ENCODE results near the gene PDE5A. TPM values are rescaled to one million over a fixed set of nuclear protein-coding genes. Genes with fewer than 3 reads are reported as not detected.
"Not testable (repeated sequence)": the region's sequence is repeated elsewhere in the genome, so short reads cannot be mapped to it uniquely, and the experiment has no call there.

Gene PDE5A
- total RNA-seq, 1 experiment from 2014 or later: 68.1 TPM

DNA sequence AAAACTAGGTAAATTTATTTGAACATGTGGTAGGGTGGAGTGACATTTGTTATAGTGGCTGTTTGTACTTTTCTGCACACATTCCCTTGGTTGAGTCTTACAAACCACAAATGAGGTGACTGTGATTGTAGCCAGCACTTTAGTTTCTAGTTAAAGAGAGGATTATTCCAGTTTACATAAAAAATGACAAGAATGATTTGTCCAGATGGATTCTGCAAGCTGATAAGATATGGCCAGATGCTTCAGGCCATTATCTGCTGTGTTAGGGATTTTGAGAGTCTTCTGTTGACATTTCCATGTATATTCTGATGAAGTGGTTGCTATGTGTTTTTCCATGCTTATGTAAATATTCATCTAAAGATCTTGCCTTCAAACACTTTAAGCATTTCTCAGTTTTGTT, 31.0 kb upstream of the PDE5A start:
- Histone ChIP-seq H3K4me1 (replicated peaks) (peaks cover 37% of the 10 kb centered on the region), H3K27ac (peak overlapping the region; percentile 50; the same call in 1 of the 2 replicates), H3K36me3 (no peaks in the 10 kb centered on the region), H3K9me3 (replicated peaks) (no peaks in the 10 kb centered on the region), H3K27me3 (replicated peaks) (no peaks in the 10 kb centered on the region), H3K4me3 (no peak overlapping the region)
- peak in 1 of 2 experiments; percentile 56 for DNase-seq (ENCODE audit: low read depth in 1 of 2, low spot score in 2 of 2)

DNA sequence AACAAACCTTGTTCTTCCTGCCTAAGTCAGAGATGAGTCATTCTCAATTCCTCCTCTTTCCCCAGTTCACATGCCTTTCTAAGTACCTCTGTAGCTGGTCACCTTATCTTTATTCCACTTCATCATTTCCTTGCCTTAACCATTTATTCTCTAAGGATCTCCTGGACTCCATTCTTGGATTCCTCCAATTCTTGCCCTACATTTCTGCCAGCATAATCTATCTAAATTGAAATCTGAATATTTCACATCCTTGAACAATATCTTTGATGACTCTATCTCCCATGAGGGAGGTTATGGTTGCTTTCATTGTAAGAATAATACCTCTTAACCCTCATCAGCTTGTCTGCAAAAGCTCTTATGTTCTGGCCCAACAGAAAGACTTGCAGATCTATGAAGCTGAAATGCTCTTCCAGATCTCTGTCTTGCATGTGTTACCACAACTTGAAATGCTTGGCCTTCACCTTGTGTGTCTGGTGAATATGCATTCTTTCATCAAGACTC, 28.6 kb upstream of the PDE5A start:
- Histone ChIP-seq H3K9me3 (replicated peaks) (no peaks in the 10 kb centered on the region), H3K4me3 (no peak overlapping the region), H3K27ac (peak overlapping the region; percentile 8; the same call in 1 of the 2 replicates), H3K4me1 (replicated peaks) (peaks cover 38% of the 10 kb centered on the region), H3K36me3 (no peaks in the 10 kb centered on the region), H3K27me3 (replicated peaks) (no peaks in the 10 kb centered on the region)
- DNase-seq (ENCODE audit: low read depth in 1 of 2, low spot score in 2 of 2): peak in 1 of 2 experiments; percentile 48

DNA sequence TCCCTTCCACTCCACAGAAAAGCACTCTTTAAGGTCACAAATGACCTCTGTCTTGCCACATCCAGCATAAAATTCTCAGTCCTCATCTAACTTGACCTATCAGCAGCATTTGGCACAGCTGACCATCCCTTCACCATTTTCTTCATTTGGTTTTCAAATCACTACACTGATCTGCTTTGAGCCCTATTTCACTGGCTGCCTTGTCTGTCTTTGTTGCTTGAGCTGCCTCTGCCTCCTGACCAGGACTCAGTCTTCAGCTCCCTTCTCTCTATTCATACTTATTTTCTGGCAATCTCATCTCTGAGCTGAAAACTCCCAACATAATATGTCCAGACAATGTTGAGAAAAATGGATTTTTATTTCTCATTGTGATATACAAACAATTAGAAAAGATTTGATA, 27.7 kb upstream of the PDE5A start:
- no peaks in the 10 kb centered on the region for H3K27me3 ChIP-seq (replicated peaks)
- H3K4me3 ChIP-seq: no peak overlapping the region
- H3K36me3 ChIP-seq: no peaks in the 10 kb centered on the region
- no peak overlapping the region for H3K27ac ChIP-seq
- peaks cover 38% of the 10 kb centered on the region for H3K4me1 ChIP-seq (replicated peaks)
- DNase-seq (ENCODE audit: low read depth in 1 of 2, low spot score in 2 of 2): peak in 1 of 2 experiments; percentile 9
- H3K9me3 ChIP-seq (replicated peaks): no peaks in the 10 kb centered on the region

DNA sequence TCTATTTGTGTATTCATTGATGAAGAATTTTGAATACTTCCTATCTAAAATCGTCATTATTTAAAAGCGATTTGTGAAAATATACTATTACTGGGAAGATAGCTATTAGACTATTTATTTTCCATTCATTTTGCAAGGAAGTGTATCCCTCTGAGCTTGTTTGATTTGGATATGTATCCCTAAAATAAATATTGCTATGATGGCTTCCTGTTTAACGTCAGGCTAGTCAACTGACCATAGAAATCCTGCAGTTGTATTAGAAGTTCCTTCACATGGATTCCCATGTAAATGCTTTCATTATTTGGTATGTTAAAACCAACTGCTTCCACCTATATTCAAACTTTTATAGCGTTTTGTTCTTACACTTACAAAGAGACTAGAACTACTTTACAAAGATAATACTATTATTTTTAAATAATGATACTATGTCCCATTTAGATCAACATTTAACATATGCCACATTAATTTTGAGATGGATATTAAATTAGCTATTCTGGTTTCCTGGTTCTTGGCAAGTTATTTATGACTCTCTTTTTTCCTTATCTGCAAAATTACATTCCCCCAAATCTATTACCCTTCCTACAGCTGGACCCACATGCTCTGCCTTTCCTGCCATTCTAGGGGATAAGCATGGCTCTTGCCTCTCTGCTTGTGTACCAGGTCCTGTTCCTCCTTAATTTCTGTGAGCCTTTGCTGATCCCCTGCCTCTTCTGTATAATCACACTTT, 26.7 kb upstream of the PDE5A start:
- DNase-seq (ENCODE audit: low read depth in 1 of 2, low spot score in 2 of 2): no peak
- no peak overlapping the region for H3K27ac ChIP-seq

DNA sequence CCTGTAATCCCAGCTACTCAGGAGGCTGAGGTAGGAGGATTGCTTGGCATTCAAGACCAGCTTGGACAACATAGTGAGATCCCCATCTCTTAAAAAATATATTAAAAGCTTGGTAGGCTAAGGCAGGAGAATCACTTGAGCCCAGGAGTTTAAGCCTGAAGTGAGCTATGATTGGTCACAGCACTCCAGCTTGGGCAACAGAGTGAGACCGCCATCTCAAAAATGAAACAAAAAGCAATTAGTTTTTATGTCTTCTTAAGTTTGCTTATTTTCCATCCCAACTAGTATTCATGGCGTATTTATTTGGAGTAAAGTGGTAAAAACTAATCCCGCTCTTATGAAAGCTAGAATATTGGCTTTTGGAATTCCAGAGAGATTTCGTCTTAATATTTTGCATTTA, 25.4 kb upstream of the PDE5A start:
- Histone ChIP-seq H3K9me3 (replicated peaks) (no peaks in the 10 kb centered on the region), H3K27me3 (replicated peaks) (no peaks in the 10 kb centered on the region), H3K4me1 (replicated peaks) (peaks cover 29% of the 10 kb centered on the region), H3K27ac (no peak overlapping the region), H3K36me3 (no peaks in the 10 kb centered on the region), H3K4me3 (no peak overlapping the region)
- no peak for DNase-seq (ENCODE audit: low read depth in 1 of 2, low spot score in 2 of 2)

More for the DNA sequence above, 26.7 kb upstream of the PDE5A start:
- Histone ChIP-seq H3K4me3 (no peak overlapping the region), H3K4me1 (replicated peaks) (peaks cover 38% of the 10 kb centered on the region), H3K27me3 (replicated peaks) (no peaks in the 10 kb centered on the region), H3K9me3 (replicated peaks) (no peaks in the 10 kb centered on the region), H3K36me3 (no peaks in the 10 kb centered on the region)

DNA sequence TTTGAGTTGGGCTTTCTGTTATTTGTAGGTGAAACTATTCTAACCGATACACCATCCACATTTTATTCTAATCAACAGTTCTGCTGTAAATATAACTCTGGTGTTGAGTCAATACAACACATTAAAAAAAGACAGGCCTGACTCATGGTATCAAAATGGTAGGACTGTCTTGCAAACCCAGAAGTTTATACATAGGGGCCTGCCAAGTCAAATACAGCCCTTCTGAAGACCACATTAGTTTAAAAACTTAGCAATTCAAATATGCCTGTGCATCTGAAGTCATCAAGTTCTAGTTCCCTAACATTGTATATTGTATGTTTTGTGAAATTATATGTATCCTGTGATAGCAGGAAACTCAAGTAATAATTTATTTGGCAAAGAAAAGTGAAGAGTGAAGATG, 24.4 kb upstream of the PDE5A start:
- peak in 1 of 2 experiments; percentile 37 for DNase-seq (ENCODE audit: low read depth in 1 of 2, low spot score in 2 of 2)

DNA sequence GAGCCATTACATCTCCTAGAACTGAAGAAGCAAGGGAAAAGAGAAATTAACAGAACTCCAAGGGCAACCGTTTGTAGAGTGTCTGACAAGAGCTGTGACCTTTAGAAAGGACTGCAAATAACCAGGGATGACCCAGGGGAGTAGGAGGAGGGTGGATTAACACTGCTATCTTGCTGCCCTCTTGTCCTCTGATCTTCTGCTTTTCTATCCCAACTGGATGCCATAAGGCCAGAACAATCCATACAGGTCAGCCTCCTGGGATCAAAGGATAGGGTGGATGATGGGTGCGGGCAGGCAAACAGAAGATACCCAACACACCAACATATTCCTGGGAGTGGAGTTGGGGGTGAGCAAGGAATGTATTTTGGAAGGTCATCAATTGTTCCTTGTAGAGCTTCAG, 19.8 kb upstream of the PDE5A start:
- Histone ChIP-seq H3K4me3 (no peak overlapping the region), H3K27ac (no peak overlapping the region), H3K9me3 (replicated peaks) (no peaks in the 10 kb centered on the region), H3K4me1 (replicated peaks) (peaks cover 10% of the 10 kb centered on the region), H3K36me3 (no peaks in the 10 kb centered on the region), H3K27me3 (replicated peaks) (no peaks in the 10 kb centered on the region)
- DNase-seq (ENCODE audit: low read depth in 1 of 2, low spot score in 2 of 2): no peak

More for the DNA sequence above, 24.4 kb upstream of the PDE5A start:
- Histone ChIP-seq H3K9me3 (replicated peaks) (no peaks in the 10 kb centered on the region), H3K27ac (no peak overlapping the region), H3K27me3 (replicated peaks) (no peaks in the 10 kb centered on the region), H3K4me3 (no peak overlapping the region), H3K4me1 (replicated peaks) (peaks cover 29% of the 10 kb centered on the region), H3K36me3 (no peaks in the 10 kb centered on the region)

DNA sequence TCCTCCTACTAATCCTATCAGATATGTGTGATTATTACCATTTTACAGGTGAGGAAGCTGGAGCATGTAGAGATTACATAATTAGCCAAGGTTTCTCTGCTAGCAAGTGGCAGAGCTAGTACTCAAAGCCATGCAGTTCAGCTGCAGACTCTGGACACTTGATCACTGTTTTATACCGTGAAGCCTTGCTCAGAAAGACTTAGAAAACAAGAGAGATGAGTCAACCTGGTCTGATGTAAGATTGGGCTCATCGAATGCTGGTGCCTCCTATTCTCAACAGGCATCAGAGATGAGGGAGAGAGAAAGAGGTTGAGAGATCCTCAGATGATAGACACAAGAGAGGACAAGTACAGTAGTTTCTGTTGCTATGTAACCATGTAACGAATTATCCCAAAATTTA, 19.0 kb upstream of the PDE5A start:
- peaks cover 2% of the 10 kb centered on the region for H3K4me1 ChIP-seq (replicated peaks)
- H3K27ac ChIP-seq: no peak overlapping the region
- H3K36me3 ChIP-seq: no peaks in the 10 kb centered on the region
- no peak overlapping the region for H3K4me3 ChIP-seq
- no peaks in the 10 kb centered on the region for H3K9me3 ChIP-seq (replicated peaks)
- no peaks in the 10 kb centered on the region for H3K27me3 ChIP-seq (replicated peaks)
- DNase-seq (ENCODE audit: low read depth in 1 of 2, low spot score in 2 of 2): no peak

DNA sequence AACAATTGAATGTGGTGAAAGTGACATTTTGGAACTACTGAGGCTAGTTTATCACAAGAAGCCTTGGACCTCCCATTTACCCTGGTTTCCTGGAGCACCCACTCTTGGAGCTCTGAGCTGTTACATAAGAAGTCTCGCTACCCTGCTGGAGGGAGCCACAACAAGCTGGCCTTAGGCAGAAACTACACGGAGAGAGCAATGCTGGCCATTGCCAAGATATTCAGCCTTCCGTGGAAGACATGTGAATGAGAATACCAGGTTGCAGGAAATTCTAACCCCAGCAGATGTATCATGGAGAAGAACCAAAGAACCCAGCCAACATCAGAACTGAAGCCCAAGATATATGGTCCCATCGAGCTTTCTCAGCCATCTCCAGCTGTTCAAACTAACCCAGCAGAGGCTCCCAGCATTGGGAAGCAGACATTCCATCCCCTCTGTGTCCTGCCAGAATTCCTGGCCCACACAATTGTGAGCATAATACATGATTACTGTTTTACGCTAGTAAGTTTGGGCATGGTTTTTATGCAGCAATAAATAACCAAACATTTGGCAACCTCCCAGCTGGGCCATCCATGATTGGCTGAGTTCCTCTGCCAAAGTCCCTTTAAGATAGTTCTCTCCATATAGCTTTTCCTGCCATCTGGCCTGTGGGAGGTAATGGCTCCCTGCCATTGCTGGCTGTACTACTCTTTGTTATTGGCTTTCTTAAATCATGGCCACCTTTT, 17.9 kb upstream of the PDE5A start:
- no peaks in the 10 kb centered on the region for H3K9me3 ChIP-seq (replicated peaks)
- H3K4me3 ChIP-seq: no peak overlapping the region
- no peak for DNase-seq (ENCODE audit: low read depth in 1 of 2, low spot score in 2 of 2)
- H3K27me3 ChIP-seq (replicated peaks): no peaks in the 10 kb centered on the region
- H3K36me3 ChIP-seq: no peaks in the 10 kb centered on the region
- H3K4me1 ChIP-seq (replicated peaks): no peaks in the 10 kb centered on the region
- H3K27ac ChIP-seq: no peak overlapping the region

DNA sequence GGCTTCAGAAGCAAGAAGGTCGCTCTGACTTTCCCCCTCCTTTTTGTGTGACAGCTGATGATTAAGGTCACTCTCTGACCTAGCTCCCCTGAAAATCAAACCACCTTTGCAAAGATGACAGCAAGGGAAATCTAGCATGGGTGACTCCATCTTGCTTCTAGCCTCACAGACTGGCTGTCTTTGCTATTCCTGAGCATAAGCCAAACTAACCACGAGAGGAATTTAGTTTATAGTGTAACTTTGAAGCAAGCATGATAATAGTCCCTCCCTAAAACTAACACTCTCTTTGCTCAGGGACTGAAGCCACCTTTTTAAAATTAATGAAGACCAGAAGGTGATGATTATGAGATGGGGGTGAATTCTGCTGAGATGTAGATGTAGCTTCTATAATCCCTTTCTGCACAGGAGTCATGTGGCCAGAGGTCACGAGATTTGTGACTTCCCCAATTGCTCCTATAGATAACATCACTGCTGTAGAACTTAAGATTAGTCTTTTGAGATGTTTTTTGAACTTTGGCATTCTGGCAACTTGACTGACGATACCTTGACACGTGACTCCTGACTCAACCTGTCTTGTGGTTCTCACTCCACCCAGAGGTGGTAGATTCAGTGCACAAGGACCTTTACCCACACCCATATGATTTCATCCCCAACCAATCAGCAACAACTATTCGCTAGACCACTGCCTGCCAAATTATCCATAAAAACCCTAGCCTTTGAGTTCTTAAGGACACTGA, 14.9 kb upstream of the PDE5A start:
- no peak overlapping the region for H3K27ac ChIP-seq
- H3K27me3 ChIP-seq (replicated peaks): no peaks in the 10 kb centered on the region
- H3K4me3 ChIP-seq: no peak overlapping the region
- H3K36me3 ChIP-seq: no peaks in the 10 kb centered on the region
- H3K9me3 ChIP-seq (replicated peaks): no peaks in the 10 kb centered on the region
- DNase-seq (ENCODE audit: low read depth in 1 of 2, low spot score in 2 of 2): no peak
- H3K4me1 ChIP-seq (replicated peaks): no peaks in the 10 kb centered on the region

DNA sequence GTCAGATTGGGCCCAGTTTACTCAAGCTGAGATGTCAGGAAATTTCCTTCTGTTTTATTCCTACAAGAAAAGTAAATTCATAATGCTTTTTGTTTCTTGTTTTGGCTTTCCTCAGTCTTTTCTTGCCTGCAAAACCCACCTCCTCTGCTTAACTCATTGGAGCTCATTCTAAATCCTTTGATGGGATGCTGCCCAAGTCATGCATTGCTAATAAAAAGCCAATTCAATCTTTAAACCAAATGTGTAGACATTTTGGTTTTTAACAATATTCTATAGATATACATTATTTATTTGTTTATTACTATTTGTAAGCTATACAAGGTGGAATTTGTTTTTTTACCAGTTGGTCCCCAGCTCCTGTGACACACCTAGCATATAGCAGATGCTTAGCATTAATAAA, 13.2 kb upstream of the PDE5A start:
- H3K27ac ChIP-seq: no peak overlapping the region
- H3K36me3 ChIP-seq: no peaks in the 10 kb centered on the region
- no peaks in the 10 kb centered on the region for H3K4me1 ChIP-seq (replicated peaks)
- no peaks in the 10 kb centered on the region for H3K27me3 ChIP-seq (replicated peaks)
- no peak for DNase-seq (ENCODE audit: low read depth in 1 of 2, low spot score in 2 of 2)
- no peak overlapping the region for H3K4me3 ChIP-seq
- H3K9me3 ChIP-seq (replicated peaks): no peaks in the 10 kb centered on the region

DNA sequence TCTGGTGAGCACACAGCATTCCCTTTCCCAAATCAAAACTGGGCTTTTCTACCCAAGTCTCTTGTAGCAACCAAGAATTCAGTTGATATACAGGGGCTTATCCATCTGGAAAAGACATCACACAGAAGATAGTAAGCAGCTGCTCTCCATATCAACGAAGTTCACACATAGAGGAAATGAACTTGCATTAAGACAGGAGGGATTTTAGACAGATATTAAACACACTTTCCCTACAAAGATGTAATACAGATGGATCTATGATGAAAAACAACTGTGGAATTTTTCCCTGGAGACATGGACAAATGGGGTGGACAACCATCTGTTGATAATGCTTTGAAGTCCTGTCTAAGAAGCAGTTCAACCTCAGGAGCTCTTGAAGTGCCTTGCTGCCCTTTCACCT, 9.8 kb upstream of the PDE5A start:
- Histone ChIP-seq H3K27me3 (replicated peaks) (no peaks in the 10 kb centered on the region), H3K4me1 (replicated peaks) (no peaks in the 10 kb centered on the region), H3K36me3 (no peaks in the 10 kb centered on the region), H3K27ac (no peak overlapping the region), H3K9me3 (replicated peaks) (no peaks in the 10 kb centered on the region), H3K4me3 (no peak overlapping the region)
- DNase-seq (ENCODE audit: low read depth in 1 of 2, low spot score in 2 of 2): no peak

DNA sequence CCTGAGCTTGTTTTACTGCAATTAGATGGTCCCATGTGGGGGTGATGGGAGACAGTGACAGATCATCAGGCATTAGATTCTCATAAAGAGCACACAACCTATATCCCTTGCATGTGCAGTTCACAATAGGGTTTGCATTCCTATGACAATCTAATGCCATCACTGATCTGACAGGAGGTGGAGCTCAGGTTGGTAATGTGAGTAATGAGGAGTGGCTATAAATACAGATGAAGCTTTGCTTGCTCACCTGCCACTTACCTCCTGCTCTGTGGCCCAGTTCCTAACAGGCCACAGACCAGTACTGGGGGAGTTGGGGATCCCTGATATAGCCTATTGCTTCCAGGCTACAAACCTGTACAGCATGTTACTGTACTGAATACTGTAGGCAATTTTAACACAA, 8.2 kb upstream of the PDE5A start:
- H3K4me1 ChIP-seq (replicated peaks); H3K27ac ChIP-seq: not testable (repeated sequence)

DNA sequence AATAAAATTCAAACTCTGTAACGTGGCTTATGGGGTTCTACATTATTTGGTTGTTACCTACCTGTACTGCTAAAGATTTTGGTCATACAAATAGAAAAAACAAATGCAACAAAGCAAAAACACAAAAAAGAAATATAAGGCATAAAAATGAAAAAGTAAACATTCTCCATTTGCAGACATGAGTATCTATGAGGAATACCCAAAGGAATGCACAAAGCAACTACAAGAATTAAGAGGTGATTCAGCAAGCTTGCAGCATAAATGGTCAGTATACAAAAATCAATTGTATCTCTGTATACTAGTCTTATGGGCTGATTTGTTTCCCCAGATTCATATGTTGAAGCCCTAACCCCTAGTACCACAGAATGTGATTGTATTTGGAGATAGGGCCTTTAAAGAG, 3.6 kb upstream of the PDE5A start:
- no peak overlapping the region for H3K4me3 ChIP-seq
- peak in 1 of 2 experiments; percentile 62 for DNase-seq (ENCODE audit: low read depth in 1 of 2, low spot score in 2 of 2)
- peak overlapping the region; percentile 61 for H3K27ac ChIP-seq
- H3K9me3 ChIP-seq (replicated peaks): no peaks in the 10 kb centered on the region
- H3K27me3 ChIP-seq (replicated peaks): no peaks in the 10 kb centered on the region
- H3K36me3 ChIP-seq: 0 out of 2 replicates have a peak, but pooled peaks cover 4% of the 10 kb centered on the region
- peaks cover 28% of the 10 kb centered on the region for H3K4me1 ChIP-seq (replicated peaks)

More for the DNA sequence above, 8.2 kb upstream of the PDE5A start:
- DNase-seq (ENCODE audit: low read depth in 1 of 2, low spot score in 2 of 2); H3K36me3 ChIP-seq; H3K9me3 ChIP-seq (replicated peaks); H3K27me3 ChIP-seq (replicated peaks); H3K4me3 ChIP-seq: not testable (repeated sequence)
